ENCODE data around the gene SLC30A1. TPM values are rescaled to one million over a fixed set of nuclear protein-coding genes. Genes with fewer than 3 reads are reported as not detected.

Gene SLC30A1
- total RNA-seq, 1 experiment from 2014 or later, result 6.7 TPM

DNA sequence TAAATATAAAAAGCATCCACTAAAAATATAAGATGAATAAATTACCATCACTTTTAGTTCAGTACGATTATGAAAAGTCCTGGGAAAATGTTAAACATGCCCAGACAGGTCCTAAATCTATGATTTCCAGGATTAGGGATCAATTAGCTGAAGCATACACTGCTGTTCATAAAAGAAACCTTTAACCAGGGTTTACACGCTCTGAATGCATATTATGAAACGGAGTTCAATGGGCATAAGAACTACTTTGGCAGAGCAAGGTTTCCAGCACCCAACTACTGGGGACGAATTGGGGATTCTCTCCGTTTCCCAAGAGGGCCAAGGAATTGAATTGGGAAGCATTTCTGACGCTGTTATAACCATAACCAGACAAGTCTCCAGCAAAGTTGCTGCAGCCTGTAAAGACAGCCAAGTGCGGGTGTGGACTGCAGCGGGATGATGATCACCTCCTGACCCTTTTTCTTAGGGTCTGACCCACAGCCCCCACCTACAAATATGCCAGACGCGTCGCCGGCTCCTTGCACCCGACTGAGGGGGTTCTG is 1.6 kb downstream of the SLC30A1 start:
- Histone ChIP-seq H3K4me1 (ENCODE audit: insufficient read depth, low read length) (peaks cover 36% of the 10 kb centered on the region), H4K20me1 (ENCODE audit: low read length) (0 out of 2 replicates have a peak, but pooled peaks cover 9% of the 10 kb centered on the region), H3K4me2 (ENCODE audit: low read length) (peak overlapping the region; percentile 85), H3K36me3 (ENCODE audit: low read depth, low read length) (peaks cover 5% of the 10 kb centered on the region; the same call in 1 of the 2 replicates), H3K9ac (ENCODE audit: low read length) (peak overlapping the region; percentile 77), H3F3A (ENCODE audit: low read length, unreplicated experiment) (no peaks in the 10 kb centered on the region), H3K27me3 (ENCODE audit: low read length) (no peaks in the 10 kb centered on the region), H3K4me3 (ENCODE audit: low read length) (peak overlapping the region; percentile 86), H2AFZ (ENCODE audit: low read length) (peak overlapping the region; percentile 93), H3K27ac (ENCODE audit: low read length) (no peak overlapping the region), H3K79me2 (ENCODE audit: low read length) (peaks cover 52% of the 10 kb centered on the region), H3K9me2 (replicated peaks; ENCODE audit: low read length) (no peaks in the 10 kb centered on the region), H3K9me3 (ENCODE audit: low read length) (no peaks in the 10 kb centered on the region)
- POLR2A ChIA-PET (ENCODE audit: unreplicated experiment), result no interaction called here
- CTCF ChIA-PET, result no interaction called here
- intact Hi-C loops (cut with micrococcal nuclease), result loop anchor here (5.0 to 10.0 kb wide), 4 partner anchors 105 to 255 kb away; no protein-coding TSS in a partner anchor
- DNase-seq, result peak; percentile 33
- TSS peak; percentile 31 for BruUV-seq (replicated peaks)
- TF ChIP-seq EZH2 (IDR thresholded peaks at IDR 0.05; ENCODE audit: low read length, unreplicated experiment) (no peak), EZH2phosphoT487 (IDR thresholded peaks at IDR 0.05; ENCODE audit: borderline replicate concordance, low read length) (no peak)
- TF ChIP-seq, protein P1, sequence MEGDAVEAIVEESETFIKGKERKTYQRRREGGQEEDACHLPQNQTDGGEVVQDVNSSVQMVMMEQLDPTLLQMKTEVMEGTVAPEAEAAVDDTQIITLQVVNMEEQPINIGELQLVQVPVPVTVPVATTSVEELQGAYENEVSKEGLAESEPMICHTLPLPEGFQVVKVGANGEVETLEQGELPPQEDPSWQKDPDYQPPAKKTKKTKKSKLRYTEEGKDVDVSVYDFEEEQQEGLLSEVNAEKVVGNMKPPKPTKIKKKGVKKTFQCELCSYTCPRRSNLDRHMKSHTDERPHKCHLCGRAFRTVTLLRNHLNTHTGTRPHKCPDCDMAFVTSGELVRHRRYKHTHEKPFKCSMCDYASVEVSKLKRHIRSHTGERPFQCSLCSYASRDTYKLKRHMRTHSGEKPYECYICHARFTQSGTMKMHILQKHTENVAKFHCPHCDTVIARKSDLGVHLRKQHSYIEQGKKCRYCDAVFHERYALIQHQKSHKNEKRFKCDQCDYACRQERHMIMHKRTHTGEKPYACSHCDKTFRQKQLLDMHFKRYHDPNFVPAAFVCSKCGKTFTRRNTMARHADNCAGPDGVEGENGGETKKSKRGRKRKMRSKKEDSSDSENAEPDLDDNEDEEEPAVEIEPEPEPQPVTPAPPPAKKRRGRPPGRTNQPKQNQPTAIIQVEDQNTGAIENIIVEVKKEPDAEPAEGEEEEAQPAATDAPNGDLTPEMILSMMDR (conservative IDR thresholded peaks at IDR 0.05; ENCODE audit: low read depth, low read length), result no peak
- ATAC-seq, result peak; percentile 1

DNA sequence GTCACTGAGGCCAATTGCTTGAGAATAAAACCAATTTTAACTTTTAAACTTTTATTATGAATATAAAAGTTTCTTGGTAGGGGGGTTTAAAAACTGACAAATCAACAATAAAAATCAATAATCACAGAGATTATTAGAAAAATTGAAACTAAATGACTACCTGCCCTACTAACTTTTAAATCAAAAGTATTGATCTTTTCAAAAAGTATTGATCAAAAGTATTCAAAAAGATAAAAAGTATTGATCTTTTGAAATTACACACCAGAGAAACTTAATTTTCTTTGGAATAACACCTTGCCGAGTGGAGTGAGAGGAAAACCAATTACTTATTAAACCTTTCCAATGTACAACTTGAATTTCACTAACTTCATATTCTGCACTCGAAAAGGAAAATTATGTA is 2.2 kb downstream of the SLC30A1 start:
- intact Hi-C loops (cut with micrococcal nuclease), result loop anchor here (5.0 to 10.0 kb wide), 4 partner anchors 104 to 254 kb away; no protein-coding TSS in a partner anchor
- Histone ChIP-seq H3K9me2 (replicated peaks; ENCODE audit: low read length) (no peaks in the 10 kb centered on the region), H3K9ac (ENCODE audit: low read length) (peak overlapping the region; percentile 77), H3K9me3 (ENCODE audit: low read length) (no peaks in the 10 kb centered on the region), H3K27ac (ENCODE audit: low read length) (no peak overlapping the region), H3F3A (ENCODE audit: low read length, unreplicated experiment) (no peaks in the 10 kb centered on the region), H2AFZ (ENCODE audit: low read length) (no peak overlapping the region; the same call in 1 of the 2 replicates), H4K20me1 (ENCODE audit: low read length) (0 out of 2 replicates have a peak, but pooled peaks cover 9% of the 10 kb centered on the region), H3K79me2 (ENCODE audit: low read length) (peaks cover 52% of the 10 kb centered on the region), H3K4me3 (ENCODE audit: low read length) (peak overlapping the region; percentile 86), H3K27me3 (ENCODE audit: low read length) (no peaks in the 10 kb centered on the region), H3K4me1 (ENCODE audit: insufficient read depth, low read length) (peaks cover 36% of the 10 kb centered on the region), H3K36me3 (ENCODE audit: low read depth, low read length) (peaks cover 5% of the 10 kb centered on the region; the same call in 1 of the 2 replicates), H3K4me2 (ENCODE audit: low read length) (peak overlapping the region; percentile 85)
- DNase-seq (no peak), ATAC-seq (no peak)
- ChIA-PET POLR2A (ENCODE audit: unreplicated experiment) (no interaction called here), CTCF (no interaction called here)
- BruUV-seq (replicated peaks), result no TSS peak
- TF ChIP-seq, protein P1 (conservative IDR thresholded peaks at IDR 0.05; ENCODE audit: low read depth, low read length), result no peak
- TF ChIP-seq EZH2phosphoT487 (IDR thresholded peaks at IDR 0.05; ENCODE audit: borderline replicate concordance, low read length) (no peak), EZH2 (IDR thresholded peaks at IDR 0.05; ENCODE audit: low read length, unreplicated experiment) (no peak)

DNA sequence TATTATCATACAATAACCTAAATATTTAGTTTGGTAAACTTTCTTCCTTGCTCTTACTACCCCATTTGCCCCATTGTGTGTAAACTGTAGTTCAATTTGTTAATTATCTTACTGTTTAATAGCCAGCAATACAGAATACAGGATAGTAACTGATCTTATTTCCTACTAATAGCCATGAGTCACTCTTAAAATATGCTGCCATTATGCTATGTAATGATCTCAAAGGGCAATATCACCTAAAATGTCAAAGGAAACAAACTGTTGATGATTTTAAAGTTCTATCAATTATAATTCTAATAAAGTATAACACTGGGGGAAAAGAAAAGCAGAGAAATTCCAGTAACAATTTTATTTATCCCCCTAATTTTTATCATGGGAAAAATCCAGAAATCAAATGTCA is 4.3 kb downstream of the SLC30A1 start:
- Histone ChIP-seq H3K4me3 (ENCODE audit: low read length) (peak overlapping the region; percentile 0; the same call in 1 of the 2 replicates), H3K9me2 (replicated peaks; ENCODE audit: low read length) (no peaks in the 10 kb centered on the region), H3K79me2 (ENCODE audit: low read length) (peaks cover 52% of the 10 kb centered on the region), H3K4me2 (ENCODE audit: low read length) (peak overlapping the region; percentile 85), H3K4me1 (ENCODE audit: insufficient read depth, low read length) (peaks cover 31% of the 10 kb centered on the region), H3F3A (ENCODE audit: low read length, unreplicated experiment) (no peaks in the 10 kb centered on the region), H3K27me3 (ENCODE audit: low read length) (no peaks in the 10 kb centered on the region), H2AFZ (ENCODE audit: low read length) (no peak overlapping the region), H3K36me3 (ENCODE audit: low read depth, low read length) (peaks cover 5% of the 10 kb centered on the region; the same call in 1 of the 2 replicates), H3K9me3 (ENCODE audit: low read length) (no peaks in the 10 kb centered on the region), H3K9ac (ENCODE audit: low read length) (no peak overlapping the region), H3K27ac (ENCODE audit: low read length) (no peak overlapping the region), H4K20me1 (ENCODE audit: low read length) (0 out of 2 replicates have a peak, but pooled peaks cover 9% of the 10 kb centered on the region)
- ChIA-PET CTCF (no interaction called here), POLR2A (ENCODE audit: unreplicated experiment) (interaction anchor here (0.6 kb wide), 1 partner anchor 79 kb away, joined by 7 read pairs; no protein-coding TSS in a partner anchor)
- BruUV-seq (replicated peaks), result no TSS peak
- intact Hi-C loops (cut with micrococcal nuclease), result loop anchor here (5.0 to 10.0 kb wide), 4 partner anchors 102 to 252 kb away; no protein-coding TSS in a partner anchor
- DNase-seq (peak; percentile 58), ATAC-seq (no peak)
- TF ChIP-seq, protein P1 (conservative IDR thresholded peaks at IDR 0.05; ENCODE audit: low read depth, low read length), result no peak
- TF ChIP-seq EZH2phosphoT487 (IDR thresholded peaks at IDR 0.05; ENCODE audit: borderline replicate concordance, low read length) (no peak), EZH2 (IDR thresholded peaks at IDR 0.05; ENCODE audit: low read length, unreplicated experiment) (no peak)

Data from PC-3 (cell line).